Neuronal stem cell (in vitro differentiated cells): Measurements from ENCODE around the gene ELFN1.

Source experiments
- DNase-seq: peaks from one replicate; pipeline ENCODE4 v3.0.0-alpha.2; 2013; ENCODE audit warnings: low spot score
- H2AFZ ChIP-seq: one replicate; pipeline ENCODE4 v1.6.1; 2013; ENCODE audit warnings: mild to moderate bottlenecking, low read length, inconsistent platforms
- H2AK5ac ChIP-seq: 2 replicates; pipeline ENCODE4 v1.6.1; 2013; ENCODE audit warnings: low read depth, mild to moderate bottlenecking, inconsistent platforms, low read length, moderate library complexity, mixed read lengths
- H2BK120ac ChIP-seq: 2 replicates; pipeline ENCODE4 v1.6.1; 2013; ENCODE audit warnings: low read depth, mild to moderate bottlenecking, inconsistent platforms, low read length, moderate library complexity, mixed read lengths
- H2BK12ac ChIP-seq: one replicate; pipeline ENCODE4 v1.6.1; 2013; ENCODE audit warnings: low read length, inconsistent platforms
- H2BK15ac ChIP-seq: 2 replicates; pipeline ENCODE4 v1.6.1; 2013; ENCODE audit warnings: mild to moderate bottlenecking, low read length, inconsistent platforms, mixed read lengths
- H2BK5ac ChIP-seq: one replicate; pipeline ENCODE4 v1.6.1; 2013; ENCODE audit warnings: inconsistent platforms, mild to moderate bottlenecking, low read length, moderate library complexity
- H3K14ac ChIP-seq: one replicate; pipeline ENCODE4 v1.6.1; 2013; ENCODE audit warnings: low read length, inconsistent platforms
- H3K18ac ChIP-seq: 2 replicates; pipeline ENCODE4 v1.6.1; 2013; ENCODE audit warnings: low read length, inconsistent platforms
- H3K23ac ChIP-seq: 2 replicates; pipeline ENCODE4 v1.6.1; 2013; ENCODE audit warnings: low read depth, mild to moderate bottlenecking, mixed read lengths, low read length, inconsistent platforms; ENCODE audit not compliant: poor library complexity
- H3K27ac ChIP-seq: replicated peaks from 3 replicates; pipeline ENCODE4 v1.5.1; 2013; ENCODE audit warnings: low read length, inconsistent platforms
- H3K27me3 ChIP-seq, 3 experiments: 2 replicates each; pipeline ENCODE4 v1.6.1; 2013; ENCODE audit warnings: low read length in 3 of 3, mild to moderate bottlenecking in 2 of 3, inconsistent platforms in 1 of 3, low read depth in 1 of 3, mixed read lengths in 1 of 3, moderate library complexity in 1 of 3; ENCODE audit not compliant: control insufficient read depth in 3 of 3, insufficient read depth in 3 of 3
- H3K36me3 ChIP-seq, 2 donors: replicated peaks in 1 of 2; 2 replicates each; pipeline ENCODE4 v1.6.1; 2013; ENCODE audit warnings: low read length in 2 of 2; ENCODE audit not compliant: control insufficient read depth in 2 of 2, insufficient read depth in 2 of 2
- H3K4ac ChIP-seq: 2 replicates; pipeline ENCODE4 v1.6.1; 2013; ENCODE audit warnings: inconsistent platforms, mild to moderate bottlenecking, low read length, moderate library complexity
- H3K4me1 ChIP-seq, 2 donors: 1 replicate in 1 of 2; 2 replicates in 1 of 2; pipeline ENCODE4 v1.6.1; 2013; ENCODE audit warnings: low read length in 2 of 2, low read depth in 1 of 2; ENCODE audit not compliant: control insufficient read depth in 2 of 2, insufficient read depth in 1 of 2
- H3K4me2 ChIP-seq: one replicate; pipeline ENCODE4 v1.6.1; 2013; ENCODE audit warnings: mild to moderate bottlenecking, low read length, inconsistent platforms; ENCODE audit not compliant: insufficient read depth, poor library complexity, severe bottlenecking
- H3K4me3 ChIP-seq, 2 donors: 2 replicates each; pipeline ENCODE4 v1.5.1; 2013; ENCODE audit warnings: low read length in 2 of 2, mild to moderate bottlenecking in 2 of 2, inconsistent platforms in 1 of 2, moderate library complexity in 1 of 2
- H3K79me1 ChIP-seq: one replicate; pipeline ENCODE4 v1.6.1; 2013; ENCODE audit warnings: low read depth, mild to moderate bottlenecking, inconsistent platforms, low read length, moderate library complexity
- H3K9ac ChIP-seq: one replicate; pipeline ENCODE4 v1.6.1; 2013; ENCODE audit warnings: mild to moderate bottlenecking, low read depth, low read length, inconsistent platforms; ENCODE audit not compliant: poor library complexity
- H3K9me3 ChIP-seq, 2 donors: replicated peaks in 1 of 2; 2 replicates each; pipeline versions ENCODE3 to v1.6.1; 2013; ENCODE audit warnings: low read length in 2 of 2, mild to moderate bottlenecking in 2 of 2, inconsistent platforms in 1 of 2, low read depth in 1 of 2, mixed read lengths in 1 of 2, moderate library complexity in 1 of 2; ENCODE audit not compliant: control insufficient read depth in 2 of 2, insufficient read depth in 1 of 2
- H4K8ac ChIP-seq: one replicate; pipeline ENCODE4 v1.6.1; 2013; ENCODE audit warnings: low read depth, mild to moderate bottlenecking, inconsistent platforms, low read length, moderate library complexity
- H4K91ac ChIP-seq: one replicate; pipeline ENCODE4 v1.6.1; 2013; ENCODE audit warnings: low read length, low read depth, mild to moderate bottlenecking, inconsistent platforms; ENCODE audit not compliant: poor library complexity
- WGBS, 2 donors: extraction: QIAGEN DNeasy Blood & Tissue Kit; methylation state at CpG; one replicate each; pipeline ENCODE4 v1.1.7; 2013; ENCODE audit warnings: missing lambda C conversion rate in 2 of 2, mixed read lengths in 1 of 2; ENCODE audit not compliant: insufficient read length in 2 of 2, insufficient replicate concordance in 1 of 2; ENCODE audit errors: extremely low coverage in 2 of 2; 5-methylcytosine and 5-hydroxymethylcytosine counted together

ELFN1 gene

GRCh38 chr7:1750541-1751021 is 80.5 kb downstream of the ELFN1 start:
- peak overlapping the region; percentile 65 for H3K23ac ChIP-seq
- H2BK15ac ChIP-seq, result no peak overlapping the region
- H4K91ac ChIP-seq, result no peak overlapping the region
- no peak overlapping the region for H2AFZ ChIP-seq
- H2BK120ac ChIP-seq, result no peak overlapping the region
- no peaks in the 10 kb centered on the region for H3K79me1 ChIP-seq
- no peak overlapping the region for H3K27ac ChIP-seq
- peak overlapping the region; percentile 25 for H3K14ac ChIP-seq
- no peak overlapping the region for H3K4ac ChIP-seq
- H3K4me3 ChIP-seq, result no peak overlapping the region
- H2AK5ac ChIP-seq, result peak overlapping the region; percentile 94
- H3K18ac ChIP-seq, result peak overlapping the region; percentile 46
- peak overlapping the region; percentile 84 for H2BK12ac ChIP-seq
- H3K27me3 ChIP-seq, result peaks cover 0 to 6% (median 0%) of the 10 kb centered on the region in 3 experiments
- H4K8ac ChIP-seq, result no peak overlapping the region
- no peaks in the 10 kb centered on the region for H3K9me3 ChIP-seq
- peaks cover 0 to 9% of the 10 kb centered on the region in 2 donors for H3K4me1 ChIP-seq
- H3K36me3 ChIP-seq, result peaks cover 2 to 18% of the 10 kb centered on the region in 2 donors
- WGBS, 2 donors, result no CpG with 5 or more reads among the region's 23 CpGs
- H2BK5ac ChIP-seq, result peak overlapping the region; percentile 53
- no peak for DNase-seq
- H3K9ac ChIP-seq, result peak overlapping the region; percentile 17
- no peak overlapping the region for H3K4me2 ChIP-seq

DNA sequence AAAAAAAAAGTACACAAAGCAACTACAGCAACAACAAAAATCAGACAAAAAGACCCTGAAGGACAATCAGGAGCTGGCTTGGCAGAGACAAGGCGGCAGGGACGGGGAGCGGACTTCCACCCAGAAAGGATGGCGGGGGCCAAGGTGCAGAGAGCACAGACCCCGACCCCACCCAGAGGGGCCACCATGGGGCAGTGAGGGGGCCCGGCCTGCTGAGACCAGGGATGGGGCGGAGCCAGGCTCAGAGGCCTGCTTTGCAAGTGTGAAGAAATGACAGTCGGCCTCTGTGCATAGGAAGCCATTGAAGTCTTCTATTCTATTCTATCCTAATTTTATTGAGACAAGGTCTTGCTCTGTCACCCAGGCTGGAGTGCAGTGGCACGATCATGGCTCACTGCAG is 82.0 kb downstream of the ELFN1 start:
- Histone ChIP-seq H3K4me3 (no peak overlapping the region), H2BK120ac (no peak overlapping the region), H2BK5ac (no peak overlapping the region), H3K36me3 (peaks cover 0 to 5% of the 10 kb centered on the region in 2 donors), H3K18ac (no peak overlapping the region), H2AFZ (peak overlapping the region; percentile 61), H3K27me3 (peaks cover 0 to 13% (median 0%) of the 10 kb centered on the region in 3 experiments), H3K4me2 (no peak overlapping the region), H3K14ac (no peak overlapping the region), H4K91ac (no peak overlapping the region), H3K27ac (no peak overlapping the region), H2BK12ac (no peak overlapping the region), H3K4me1 (peaks cover 0 to 9% of the 10 kb centered on the region in 2 donors), H3K9me3 (no peaks in the 10 kb centered on the region), H2AK5ac (no peak overlapping the region), H3K9ac (no peak overlapping the region), H3K23ac (no peak overlapping the region), H3K79me1 (no peaks in the 10 kb centered on the region), H3K4ac (no peak overlapping the region), H4K8ac (no peak overlapping the region), H2BK15ac (no peak overlapping the region)
- no CpG with 5 or more reads among the region's 9 CpGs for WGBS, 2 donors
- no peak for DNase-seq

DNA sequence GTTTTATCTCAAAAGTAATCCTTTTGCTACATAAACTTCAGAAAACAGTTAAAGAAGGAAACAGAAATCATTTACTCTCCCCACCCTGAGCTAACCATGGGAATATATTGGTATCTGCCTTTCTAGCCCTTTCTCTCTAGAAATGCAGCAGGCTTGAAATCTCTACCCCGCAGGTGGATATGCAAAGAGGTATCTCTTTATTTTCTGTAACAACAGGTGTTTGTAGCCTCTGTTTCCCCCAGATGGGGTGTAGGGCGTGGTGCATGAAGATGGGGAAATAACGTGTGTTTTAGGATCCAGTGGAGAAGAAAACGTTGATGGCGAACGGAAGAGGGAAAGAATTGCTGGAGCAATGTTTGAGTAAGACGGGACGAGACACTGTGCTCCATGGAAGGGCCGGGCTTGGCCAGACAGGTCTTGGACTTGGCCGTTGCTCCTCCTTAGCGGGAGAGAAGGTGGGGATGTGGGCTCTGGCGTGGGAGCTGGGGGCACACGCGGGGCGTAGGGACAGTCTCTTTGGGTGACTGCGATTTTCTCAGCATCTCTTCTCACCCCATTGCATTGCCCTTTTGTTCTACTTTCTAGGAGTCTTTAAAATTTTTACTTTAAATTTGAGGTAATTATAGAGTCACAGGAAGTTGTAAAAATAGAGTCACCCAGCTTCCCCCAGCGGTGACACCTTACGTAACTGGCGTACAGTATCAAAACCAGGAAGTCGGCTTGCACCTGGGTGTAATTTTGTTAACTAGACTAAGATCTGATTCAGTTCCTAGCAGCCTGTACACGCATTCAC is 82.9 kb downstream of the ELFN1 start:
- no peak overlapping the region for H2BK12ac ChIP-seq
- H3K79me1 ChIP-seq, result no peaks in the 10 kb centered on the region
- H3K9ac ChIP-seq, result no peak overlapping the region
- no peak overlapping the region for H4K91ac ChIP-seq
- H3K36me3 ChIP-seq, result no peaks in the 10 kb centered on the region
- no peak overlapping the region for H2AK5ac ChIP-seq
- DNase-seq, result no peak
- peaks cover 0 to 13% (median 0%) of the 10 kb centered on the region in 3 experiments for H3K27me3 ChIP-seq
- no peak overlapping the region for H3K18ac ChIP-seq
- H2BK5ac ChIP-seq, result no peak overlapping the region
- no peak overlapping the region for H3K4me3 ChIP-seq
- no peak overlapping the region for H3K14ac ChIP-seq
- no peak overlapping the region for H2BK120ac ChIP-seq
- H3K27ac ChIP-seq, result no peak overlapping the region
- no peak overlapping the region for H2AFZ ChIP-seq
- H4K8ac ChIP-seq, result no peak overlapping the region
- H3K4me1 ChIP-seq, result peaks cover 0 to 9% of the 10 kb centered on the region in 2 donors
- no peak overlapping the region for H3K4ac ChIP-seq
- no peak overlapping the region for H3K23ac ChIP-seq
- no peaks in the 10 kb centered on the region for H3K9me3 ChIP-seq
- 100% methylated on average over 4 of the region's 21 CpGs; no CpG with 5 or more reads in 1 of the 2 donors for WGBS, 2 donors
- H3K4me2 ChIP-seq, result no peak overlapping the region
- no peak overlapping the region for H2BK15ac ChIP-seq

DNA sequence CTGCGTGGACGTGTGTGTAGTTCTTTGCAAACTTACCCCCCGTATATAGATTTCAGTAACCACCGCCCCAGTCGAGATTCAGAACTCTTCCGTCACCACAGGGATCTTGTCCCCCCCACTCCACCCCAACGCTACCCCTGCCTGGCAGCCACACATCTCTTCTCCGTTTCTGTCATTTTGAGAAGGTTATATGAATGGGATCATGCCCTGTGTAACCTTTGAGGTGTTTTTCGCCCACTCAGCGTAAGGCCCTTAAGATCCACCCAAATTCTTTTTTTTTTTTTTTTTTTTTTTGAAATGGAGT is 83.4 kb downstream of the ELFN1 start:
- peaks cover 0 to 13% (median 2%) of the 10 kb centered on the region in 3 experiments for H3K27me3 ChIP-seq
- no peak overlapping the region for H2BK12ac ChIP-seq
- no peak overlapping the region for H3K4ac ChIP-seq
- H2BK120ac ChIP-seq, result no peak overlapping the region
- no peak overlapping the region for H3K4me2 ChIP-seq
- no peak overlapping the region for H2AK5ac ChIP-seq
- no peak overlapping the region for H2BK5ac ChIP-seq
- H3K79me1 ChIP-seq, result no peaks in the 10 kb centered on the region
- no peak overlapping the region for H3K18ac ChIP-seq
- H3K4me3 ChIP-seq, result no peak overlapping the region
- H4K8ac ChIP-seq, result no peak overlapping the region
- H3K14ac ChIP-seq, result no peak overlapping the region
- no peak overlapping the region for H2AFZ ChIP-seq
- H3K4me1 ChIP-seq, result peaks cover 0 to 9% of the 10 kb centered on the region in 2 donors
- no peak overlapping the region for H3K27ac ChIP-seq
- no peaks in the 10 kb centered on the region for H3K36me3 ChIP-seq
- WGBS, 2 donors, result no CpG with 5 or more reads among the region's 10 CpGs
- no peak overlapping the region for H3K23ac ChIP-seq
- no peak for DNase-seq
- H2BK15ac ChIP-seq, result no peak overlapping the region
- H4K91ac ChIP-seq, result no peak overlapping the region
- H3K9ac ChIP-seq, result no peak overlapping the region
- H3K9me3 ChIP-seq, result no peaks in the 10 kb centered on the region
